ENCODE results near the gene GANC. TPM values are rescaled to one million over a fixed set of nuclear protein-coding genes. Genes with fewer than 3 reads are reported as not detected.
"Not testable (repeated sequence)": the region's sequence is repeated elsewhere in the genome, so short reads cannot be mapped to it uniquely, and the experiment has no call there.

GANC gene
- total RNA-seq, 1 experiment from 2014 or later = 15.8 TPM

DNA sequence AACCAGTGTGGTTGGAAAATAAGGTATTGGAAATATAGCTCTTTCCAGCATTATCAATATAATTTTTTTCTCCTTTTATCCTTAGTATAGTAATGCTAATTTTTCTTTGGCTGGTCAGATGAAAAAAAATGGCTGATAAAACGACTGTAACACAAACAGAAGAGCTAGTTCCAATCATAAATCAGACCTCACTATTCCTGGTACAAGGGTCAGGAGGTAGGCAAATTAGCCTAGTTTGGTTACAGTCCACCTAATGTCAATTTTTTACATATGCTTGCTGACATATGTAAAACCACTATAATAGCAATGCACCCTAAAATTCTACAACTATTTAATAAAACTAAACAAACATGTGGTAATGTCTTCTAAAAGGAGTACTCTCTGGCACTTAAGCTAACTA is 45.0 kb upstream of the GANC start:
- WGBS (ENCODE audit: extremely low coverage, insufficient read length, low lambda C conversion rate) = no CpG with 5 or more reads among the region's 1 CpG
- H3K4me3 Mint-ChIP-seq = no peak overlapping the region

DNA sequence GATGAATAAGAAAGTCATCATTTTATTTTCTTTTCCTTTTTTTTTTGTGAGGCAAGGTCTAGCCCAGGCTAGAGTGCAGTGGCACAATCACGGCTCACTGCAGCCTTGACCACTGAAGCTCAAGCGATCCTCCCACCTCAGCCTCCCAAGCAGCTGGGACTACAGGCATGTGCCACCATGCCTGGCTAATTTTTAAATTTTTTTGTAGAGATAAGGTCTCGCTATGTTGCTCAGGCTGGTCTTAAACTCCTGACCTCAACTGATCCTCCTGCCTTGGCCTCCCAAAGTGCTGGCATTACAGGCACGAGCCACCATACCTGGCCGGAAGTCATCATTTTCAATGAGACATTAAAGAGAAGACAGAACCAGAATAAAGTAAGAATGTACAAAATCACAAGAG is 44.0 kb upstream of the GANC start:
- H3K79me1 ChIP-seq (ENCODE audit: insufficient read depth, low read depth, low read length, poor library complexity, severe bottlenecking); DNase-seq; H3K9me3 Mint-ChIP-seq; H3K27me3 Mint-ChIP-seq (ENCODE audit: low read depth); H3K14ac ChIP-seq (ENCODE audit: insufficient read depth, low read length); H2BK20ac ChIP-seq (ENCODE audit: low read depth, low read length, poor library complexity, severe bottlenecking); H2BK15ac ChIP-seq (ENCODE audit: low read depth, low read length); H3K79me2 ChIP-seq (ENCODE audit: insufficient read depth, low read length); H3K4me2 ChIP-seq (ENCODE audit: insufficient read depth, insufficient read length, low read length); H3K18ac ChIP-seq (ENCODE audit: insufficient read length, low read depth, low read length); H3K27ac ChIP-seq (ENCODE audit: insufficient read length, low read depth, low read length); H4K8ac ChIP-seq (replicated peaks; ENCODE audit: insufficient read length, low read depth, low read length); H3K23ac ChIP-seq (ENCODE audit: insufficient read length, low read depth, low read length); H3K4me1 Mint-ChIP-seq; H4K5ac ChIP-seq (ENCODE audit: insufficient read length, low read depth, low read length); H3K9ac ChIP-seq (ENCODE audit: extremely low read depth, insufficient read length, low read length); H2BK5ac ChIP-seq (ENCODE audit: insufficient read length, low read length); H2AFZ ChIP-seq (ENCODE audit: low read length); H2BK120ac ChIP-seq (ENCODE audit: low read depth, low read length, poor library complexity, severe bottlenecking); H3K9me3 ChIP-seq (ENCODE audit: control insufficient read depth, low read depth, low read length); H3K27ac Mint-ChIP-seq; H2AK5ac ChIP-seq (ENCODE audit: insufficient read length, low read length); H3T11ph ChIP-seq (ENCODE audit: low read length); H4K91ac ChIP-seq (ENCODE audit: insufficient read length, low read depth, low read length); H3K56ac ChIP-seq (ENCODE audit: insufficient read length, low read depth, low read length); H3K4me3 Mint-ChIP-seq; H3K27me3 ChIP-seq (ENCODE audit: insufficient read depth, low read length); H3K4ac ChIP-seq (ENCODE audit: low read depth, low read length); H4K20me1 ChIP-seq (ENCODE audit: control insufficient read depth, insufficient read depth, insufficient read length); H3K23me2 ChIP-seq (ENCODE audit: insufficient read length, low read depth, low read length, poor library complexity, severe bottlenecking); H2BK12ac ChIP-seq (ENCODE audit: insufficient read length, low read depth, low read length); H3K4me1 ChIP-seq (ENCODE audit: insufficient read depth, low read length): not testable (repeated sequence)
- WGBS (ENCODE audit: extremely low coverage, insufficient read length, low lambda C conversion rate) = no CpG with 5 or more reads among the region's 5 CpGs
- peaks cover 10 to 81% (median 47%) of the 10 kb centered on the region in 3 experiments; a peak in 5 of 7 replicates for H3K36me3 Mint-ChIP-seq (ENCODE audit: insufficient read depth in 1 of 3, low read depth in 3 of 3)

More for the DNA sequence above, 45.0 kb upstream of the GANC start:
- Histone ChIP-seq H4K5ac (ENCODE audit: insufficient read length, low read depth, low read length) (no peak overlapping the region), H3K27me3 (ENCODE audit: insufficient read depth, low read length) (no peaks in the 10 kb centered on the region), H3K56ac (ENCODE audit: insufficient read length, low read depth, low read length) (no peak overlapping the region), H2BK20ac (ENCODE audit: low read depth, low read length, poor library complexity, severe bottlenecking) (no peak overlapping the region), H4K20me1 (ENCODE audit: control insufficient read depth, insufficient read depth, insufficient read length) (no peaks in the 10 kb centered on the region), H4K91ac (ENCODE audit: insufficient read length, low read depth, low read length) (no peak overlapping the region), H3K23me2 (ENCODE audit: insufficient read length, low read depth, low read length, poor library complexity, severe bottlenecking) (no peaks in the 10 kb centered on the region), H2BK5ac (ENCODE audit: insufficient read length, low read length) (no peak overlapping the region), H3K18ac (ENCODE audit: insufficient read length, low read depth, low read length) (no peak overlapping the region), H3K79me1 (ENCODE audit: insufficient read depth, low read depth, low read length, poor library complexity, severe bottlenecking) (no peaks in the 10 kb centered on the region), H2BK12ac (ENCODE audit: insufficient read length, low read depth, low read length) (no peak overlapping the region), H3K14ac (ENCODE audit: insufficient read depth, low read length) (no peak overlapping the region), H3K4me2 (ENCODE audit: insufficient read depth, insufficient read length, low read length) (no peak overlapping the region), H2AK5ac (ENCODE audit: insufficient read length, low read length) (no peak overlapping the region), H3K4ac (ENCODE audit: low read depth, low read length) (no peak overlapping the region), H2AFZ (ENCODE audit: low read length) (no peak overlapping the region), H2BK120ac (ENCODE audit: low read depth, low read length, poor library complexity, severe bottlenecking) (no peak overlapping the region), H2BK15ac (ENCODE audit: low read depth, low read length) (no peak overlapping the region), H3T11ph (ENCODE audit: low read length) (no peak overlapping the region), H3K23ac (ENCODE audit: insufficient read length, low read depth, low read length) (no peak overlapping the region), H3K9me3 (ENCODE audit: control insufficient read depth, low read depth, low read length) (no peaks in the 10 kb centered on the region), H3K9ac (ENCODE audit: extremely low read depth, insufficient read length, low read length) (no peak overlapping the region), H3K79me2 (ENCODE audit: insufficient read depth, low read length) (no peaks in the 10 kb centered on the region), H4K8ac (replicated peaks; ENCODE audit: insufficient read length, low read depth, low read length) (no peak overlapping the region), H3K4me1 (ENCODE audit: insufficient read depth, low read length) (no peaks in the 10 kb centered on the region), H3K27ac (ENCODE audit: insufficient read length, low read depth, low read length) (no peak overlapping the region)
- Mint-ChIP-seq H3K36me3 (ENCODE audit: insufficient read depth in 1 of 3, low read depth in 3 of 3) (peaks cover 10 to 80% (median 54%) of the 10 kb centered on the region in 3 experiments; a peak in 5 of 7 replicates), H3K27ac (no peak overlapping the region), H3K27me3 (ENCODE audit: low read depth) (no peaks in the 10 kb centered on the region), H3K9me3 (no peaks in the 10 kb centered on the region), H3K4me1 (no peaks in the 10 kb centered on the region)
- TF ChIP-seq, protein P1, sequence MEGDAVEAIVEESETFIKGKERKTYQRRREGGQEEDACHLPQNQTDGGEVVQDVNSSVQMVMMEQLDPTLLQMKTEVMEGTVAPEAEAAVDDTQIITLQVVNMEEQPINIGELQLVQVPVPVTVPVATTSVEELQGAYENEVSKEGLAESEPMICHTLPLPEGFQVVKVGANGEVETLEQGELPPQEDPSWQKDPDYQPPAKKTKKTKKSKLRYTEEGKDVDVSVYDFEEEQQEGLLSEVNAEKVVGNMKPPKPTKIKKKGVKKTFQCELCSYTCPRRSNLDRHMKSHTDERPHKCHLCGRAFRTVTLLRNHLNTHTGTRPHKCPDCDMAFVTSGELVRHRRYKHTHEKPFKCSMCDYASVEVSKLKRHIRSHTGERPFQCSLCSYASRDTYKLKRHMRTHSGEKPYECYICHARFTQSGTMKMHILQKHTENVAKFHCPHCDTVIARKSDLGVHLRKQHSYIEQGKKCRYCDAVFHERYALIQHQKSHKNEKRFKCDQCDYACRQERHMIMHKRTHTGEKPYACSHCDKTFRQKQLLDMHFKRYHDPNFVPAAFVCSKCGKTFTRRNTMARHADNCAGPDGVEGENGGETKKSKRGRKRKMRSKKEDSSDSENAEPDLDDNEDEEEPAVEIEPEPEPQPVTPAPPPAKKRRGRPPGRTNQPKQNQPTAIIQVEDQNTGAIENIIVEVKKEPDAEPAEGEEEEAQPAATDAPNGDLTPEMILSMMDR (conservative IDR thresholded peaks at IDR 0.05) = no peak
- DNase-seq = no peak
